Prostate gland (tissue), 2 donors: ENCODE results near the gene ABHD2.

ENCODE experiments used
- CTCF ChIP-seq, 4 experiments: fragments of 200-600 bp in 2 of 4; fragments of 450-650 bp in 2 of 4; sonication (generic) in 2 of 4; IDR thresholded peaks; 1 replicate in 3 of 4; 2 replicates in 1 of 4; pipeline ENCODE4 v1.5.1; 2016 to 2019; ENCODE audit warnings: antibody characterized with exemption in 4 of 4, mild to moderate bottlenecking in 2 of 4, moderate library complexity in 2 of 4
- POLR2A ChIP-seq: fragments of 450-650 bp; IDR thresholded peaks from one replicate; pipeline ENCODE4 v1.6.1; 2016; ENCODE audit warnings: antibody characterized with exemption, mild to moderate bottlenecking

- no peak for TF ChIP-seq CTCF (IDR thresholded peaks at IDR 0.05)
- TF ChIP-seq POLR2A: no peak
These were observed 129.6 kb downstream of the ABHD2 start for GRCh38 chr15:89217686-89218376.
